Measurements from ENCODE around the gene LDLRAD2. TPM values are rescaled to one million over a fixed set of nuclear protein-coding genes. Genes with fewer than 3 reads are reported as not detected.

The LDLRAD2 gene
- total RNA-seq, 1 experiment from 2014 or later = not detected

DNA sequence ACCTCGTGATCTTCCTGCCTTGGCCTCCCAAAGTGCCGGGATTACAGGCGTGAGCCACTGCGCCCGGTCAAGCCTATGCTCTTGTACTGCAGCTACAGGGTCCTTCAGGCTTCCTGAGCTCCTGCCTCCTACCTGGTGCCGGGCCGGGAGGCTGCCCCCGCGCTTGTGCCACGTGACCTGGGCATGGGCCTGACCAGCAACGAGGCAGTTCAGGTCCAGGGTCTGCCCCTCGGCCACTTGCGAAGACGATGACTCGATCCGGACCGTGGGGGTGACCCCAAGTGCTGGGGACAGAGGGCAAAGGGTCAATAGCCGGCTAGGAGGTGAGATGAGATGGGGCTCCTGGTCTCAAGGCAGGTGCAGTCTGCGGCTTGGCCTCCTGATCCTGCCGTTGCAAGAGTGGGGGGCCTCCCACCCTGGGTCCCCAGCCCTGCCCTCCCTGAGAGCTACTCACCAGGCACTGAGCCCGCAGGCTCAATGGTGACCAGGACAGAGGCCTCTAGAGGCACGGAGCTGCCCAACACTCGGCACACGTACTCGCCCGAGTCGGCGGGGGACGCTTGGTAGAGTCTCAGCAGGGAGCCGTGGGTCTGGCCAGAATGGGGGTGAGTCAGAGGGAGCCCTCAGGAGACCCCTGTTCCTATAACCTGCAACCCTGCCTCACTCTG, 38.0 kb downstream of the LDLRAD2 start:
- Mint-ChIP-seq H3K9me3 (ENCODE audit: low read depth, unreplicated experiment) (no peaks in the 10 kb centered on the region), H3K27me3 (ENCODE audit: unreplicated experiment) (no peaks in the 10 kb centered on the region), H3K27ac (ENCODE audit: unreplicated experiment) (no peak overlapping the region), H3K4me1 (ENCODE audit: low read depth, unreplicated experiment) (no peaks in the 10 kb centered on the region), H3K36me3 (ENCODE audit: insufficient read depth, unreplicated experiment) (peaks cover 51% of the 10 kb centered on the region), H3K4me3 (ENCODE audit: low read depth, unreplicated experiment) (no peak overlapping the region)
- no peak for DNase-seq
- intact Hi-C loops (cut with micrococcal nuclease; ENCODE audit: unreplicated experiment) = no loop called here
- no TSS peak for BruUV-seq (replicated peaks)
- CTCF ChIA-PET = interaction anchor here (0.7 kb wide), 3 partner anchors 68 to 530 kb away, joined by 3 to 4 read pairs (median 3); no protein-coding TSS in a partner anchor
- no peak for TF ChIP-seq CTCF (IDR thresholded peaks at IDR 0.05; ENCODE audit: unreplicated experiment)

GRCh38 chr1:21851430-21852250, 39.6 kb downstream of the LDLRAD2 start:
- no peak for TF ChIP-seq CTCF (IDR thresholded peaks at IDR 0.05; ENCODE audit: unreplicated experiment)
- H3K27me3 Mint-ChIP-seq (ENCODE audit: unreplicated experiment) = no peaks in the 10 kb centered on the region
- BruUV-seq (replicated peaks) = no TSS peak
- no peaks in the 10 kb centered on the region for H3K4me1 Mint-ChIP-seq (ENCODE audit: low read depth, unreplicated experiment)
- peaks cover 61% of the 10 kb centered on the region for H3K36me3 Mint-ChIP-seq (ENCODE audit: insufficient read depth, unreplicated experiment)
- CTCF ChIA-PET = interaction anchor here (0.5 kb wide), 1 partner anchor 100 kb away, joined by 3 read pairs; no protein-coding TSS in a partner anchor
- DNase-seq = no peak
- H3K9me3 Mint-ChIP-seq (ENCODE audit: low read depth, unreplicated experiment) = no peaks in the 10 kb centered on the region
- no peak overlapping the region for H3K4me3 Mint-ChIP-seq (ENCODE audit: low read depth, unreplicated experiment)
- intact Hi-C loops (cut with micrococcal nuclease; ENCODE audit: unreplicated experiment) = no loop called here
- no peak overlapping the region for H3K27ac Mint-ChIP-seq (ENCODE audit: unreplicated experiment)

- BruUV-seq (replicated peaks) = no TSS peak
- no peak overlapping the region for H3K4me3 Mint-ChIP-seq (ENCODE audit: low read depth, unreplicated experiment)
- peaks cover 62% of the 10 kb centered on the region for H3K36me3 Mint-ChIP-seq (ENCODE audit: insufficient read depth, unreplicated experiment)
- no peaks in the 10 kb centered on the region for H3K27me3 Mint-ChIP-seq (ENCODE audit: unreplicated experiment)
- no peaks in the 10 kb centered on the region for H3K4me1 Mint-ChIP-seq (ENCODE audit: low read depth, unreplicated experiment)
- H3K27ac Mint-ChIP-seq (ENCODE audit: unreplicated experiment) = no peak overlapping the region
- no peak for TF ChIP-seq CTCF (IDR thresholded peaks at IDR 0.05; ENCODE audit: unreplicated experiment)
- CTCF ChIA-PET = no interaction called here
- intact Hi-C loops (cut with micrococcal nuclease; ENCODE audit: unreplicated experiment) = no loop called here
- H3K9me3 Mint-ChIP-seq (ENCODE audit: low read depth, unreplicated experiment) = no peaks in the 10 kb centered on the region
- DNase-seq = no peak
Observed at GRCh38 chr1:21852282-21853130, 40.4 kb downstream of the LDLRAD2 start.

- no TSS peak for BruUV-seq (replicated peaks)
Observed at GRCh38 chr1:21853131-21853427, 41.0 kb downstream of the LDLRAD2 start.

More at GRCh38 chr1:21853131-21853427, 41.0 kb downstream of the LDLRAD2 start:
- no peak overlapping the region for H3K4me3 Mint-ChIP-seq (ENCODE audit: low read depth, unreplicated experiment)
- no peaks in the 10 kb centered on the region for H3K9me3 Mint-ChIP-seq (ENCODE audit: low read depth, unreplicated experiment)
- H3K36me3 Mint-ChIP-seq (ENCODE audit: insufficient read depth, unreplicated experiment) = peaks cover 62% of the 10 kb centered on the region
- CTCF ChIA-PET = no interaction called here
- TF ChIP-seq CTCF (IDR thresholded peaks at IDR 0.05; ENCODE audit: unreplicated experiment) = no peak
- no peaks in the 10 kb centered on the region for H3K4me1 Mint-ChIP-seq (ENCODE audit: low read depth, unreplicated experiment)
- H3K27me3 Mint-ChIP-seq (ENCODE audit: unreplicated experiment) = no peaks in the 10 kb centered on the region
- no peak for DNase-seq
- intact Hi-C loops (cut with micrococcal nuclease; ENCODE audit: unreplicated experiment) = no loop called here
- no peak overlapping the region for H3K27ac Mint-ChIP-seq (ENCODE audit: unreplicated experiment)

Data from Calu3 (cell line).